T-helper 2 cell treated with Interferon-gamma antibody and Interleukin-4, amounts not matched to agents 5 μg/mL and 100 μg/mL, for 36 hours (primary cell): ENCODE measurements around the gene KIAA1755.

Experiments used
- DNase-seq: peaks from one replicate; pipeline ENCODE4 v3.0.0; 2021; ENCODE audit warnings: low spot score
- H3K27ac Mint-ChIP-seq: one replicate; pipeline ENCODE4 v1.8.0; 2021; ENCODE audit warnings: mild to moderate bottlenecking, mixed read lengths
- H3K27me3 Mint-ChIP-seq: one replicate; pipeline ENCODE4 v1.8.0; 2021; ENCODE audit warnings: low read depth, mixed read lengths
- H3K36me3 Mint-ChIP-seq: one replicate; pipeline ENCODE4 v1.8.0; 2021; ENCODE audit warnings: low read depth, mixed read lengths
- H3K4me1 Mint-ChIP-seq: one replicate; pipeline ENCODE4 v1.8.0; 2021; ENCODE audit warnings: low read depth, mixed read lengths
- H3K4me3 Mint-ChIP-seq: one replicate; pipeline ENCODE4 v1.8.0; 2022; ENCODE audit warnings: mild to moderate bottlenecking, moderate library complexity, mixed read lengths
- H3K9me3 Mint-ChIP-seq: one replicate; pipeline ENCODE4 v1.8.0; 2021; ENCODE audit warnings: mixed read lengths

The KIAA1755 gene

DNA sequence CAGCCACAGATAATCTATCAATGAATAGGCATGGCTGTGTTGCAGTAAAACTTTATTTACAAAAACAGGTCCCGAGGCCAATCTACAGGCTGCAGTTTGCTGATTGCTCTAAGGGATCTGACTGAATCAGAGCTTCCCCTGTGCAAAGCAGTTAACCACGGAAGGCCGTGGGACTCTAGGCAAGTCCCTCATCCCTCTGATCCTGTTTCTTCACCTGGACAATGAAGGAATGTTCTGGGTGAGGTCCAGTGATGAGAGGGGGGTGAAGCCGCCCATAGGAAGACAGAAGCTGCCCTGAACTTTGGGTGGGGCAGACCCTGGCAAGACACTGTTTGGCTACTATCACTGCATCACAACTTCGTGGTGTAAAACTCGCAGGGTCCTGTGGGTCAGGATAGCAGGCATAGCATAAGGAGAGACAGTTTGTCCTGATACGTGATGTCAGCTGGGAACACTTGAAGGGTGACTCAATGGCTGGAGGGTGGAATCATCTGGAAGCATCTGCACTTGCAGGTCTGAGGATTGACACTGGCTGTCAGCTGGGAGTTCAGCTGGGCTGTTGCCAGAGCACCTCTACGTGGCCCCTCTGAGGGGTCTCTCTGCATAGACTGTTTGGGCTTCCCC, 62.2 kb downstream of the KIAA1755 start:
- H3K27me3 Mint-ChIP-seq: no peaks in the 10 kb centered on the region
- H3K36me3 Mint-ChIP-seq: no peaks in the 10 kb centered on the region
- peaks cover 6% of the 10 kb centered on the region for H3K9me3 Mint-ChIP-seq
- DNase-seq: no peak
- no peak overlapping the region for H3K27ac Mint-ChIP-seq
- no peaks in the 10 kb centered on the region for H3K4me1 Mint-ChIP-seq
- no peak overlapping the region for H3K4me3 Mint-ChIP-seq

- no peak for DNase-seq
- no peaks in the 10 kb centered on the region for H3K36me3 Mint-ChIP-seq
- no peaks in the 10 kb centered on the region for H3K4me1 Mint-ChIP-seq
- H3K9me3 Mint-ChIP-seq: peaks cover 6% of the 10 kb centered on the region
- no peaks in the 10 kb centered on the region for H3K27me3 Mint-ChIP-seq
- no peak overlapping the region for H3K27ac Mint-ChIP-seq
- no peak overlapping the region for H3K4me3 Mint-ChIP-seq
Measured at GRCh38 chr20:38197619-38198018, 62.9 kb downstream of the KIAA1755 start.

DNA sequence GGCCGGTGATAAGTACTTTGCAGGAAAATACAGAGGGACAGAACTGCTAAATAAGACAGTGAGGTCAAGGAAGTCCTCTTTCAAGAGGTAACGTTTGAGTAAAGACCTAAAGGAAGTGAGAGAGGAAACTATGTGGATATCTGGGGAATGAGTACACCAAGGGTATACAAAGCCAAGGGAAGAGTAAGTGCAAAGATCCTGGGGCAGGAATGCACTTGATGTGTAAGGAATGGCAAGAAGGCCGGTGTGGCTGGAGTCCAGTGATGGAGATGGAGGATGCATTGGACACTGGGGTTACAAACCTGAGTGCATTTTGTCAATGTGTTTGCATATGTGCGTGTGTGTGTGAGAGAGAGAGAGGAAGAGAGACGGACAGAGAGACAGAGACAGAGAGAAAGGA, 63.3 kb downstream of the KIAA1755 start:
- no peaks in the 10 kb centered on the region for H3K4me1 Mint-ChIP-seq
- DNase-seq: no peak
- H3K36me3 Mint-ChIP-seq: no peaks in the 10 kb centered on the region
- H3K27ac Mint-ChIP-seq: no peak overlapping the region
- peaks cover 6% of the 10 kb centered on the region for H3K9me3 Mint-ChIP-seq
- no peak overlapping the region for H3K4me3 Mint-ChIP-seq
- H3K27me3 Mint-ChIP-seq: no peaks in the 10 kb centered on the region

GRCh38 chr20:38196592-38196991, 63.9 kb downstream of the KIAA1755 start:
- H3K4me3 Mint-ChIP-seq: no peak overlapping the region
- no peak for DNase-seq
- H3K27ac Mint-ChIP-seq: no peak overlapping the region
- H3K27me3 Mint-ChIP-seq: no peaks in the 10 kb centered on the region
- peaks cover 6% of the 10 kb centered on the region for H3K9me3 Mint-ChIP-seq
- H3K4me1 Mint-ChIP-seq: no peaks in the 10 kb centered on the region
- no peaks in the 10 kb centered on the region for H3K36me3 Mint-ChIP-seq

GRCh38 chr20:38196076-38196475, 64.5 kb downstream of the KIAA1755 start:
- Mint-ChIP-seq H3K4me1 (no peaks in the 10 kb centered on the region), H3K9me3 (peaks cover 6% of the 10 kb centered on the region), H3K36me3 (no peaks in the 10 kb centered on the region), H3K27me3 (no peaks in the 10 kb centered on the region), H3K4me3 (no peak overlapping the region), H3K27ac (no peak overlapping the region)
- DNase-seq: no peak

DNA sequence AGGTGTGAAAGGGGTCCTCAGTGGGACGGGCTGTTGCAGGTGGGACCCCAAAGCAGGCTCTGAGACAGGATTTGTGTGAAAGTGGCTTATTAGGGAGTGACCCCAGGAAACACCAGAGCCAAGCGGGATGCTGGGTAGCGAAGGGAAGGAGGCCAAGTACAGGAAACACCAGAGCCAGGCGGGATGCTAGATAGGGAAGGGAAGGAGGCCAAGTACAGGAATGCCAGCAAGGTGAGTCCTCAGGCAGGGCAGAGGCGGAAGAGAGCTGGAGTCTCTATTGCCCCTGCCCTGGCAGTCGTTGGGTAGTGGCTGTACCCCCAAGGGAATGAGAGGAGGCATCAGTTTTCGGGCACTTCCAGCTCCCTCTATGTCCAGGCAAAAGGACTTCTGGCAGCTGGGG, 65.0 kb downstream of the KIAA1755 start:
- no peak overlapping the region for H3K4me3 Mint-ChIP-seq
- no peak overlapping the region for H3K27ac Mint-ChIP-seq
- no peaks in the 10 kb centered on the region for H3K36me3 Mint-ChIP-seq
- H3K4me1 Mint-ChIP-seq: no peaks in the 10 kb centered on the region
- no peak for DNase-seq
- peaks cover 6% of the 10 kb centered on the region for H3K9me3 Mint-ChIP-seq
- no peaks in the 10 kb centered on the region for H3K27me3 Mint-ChIP-seq

DNA sequence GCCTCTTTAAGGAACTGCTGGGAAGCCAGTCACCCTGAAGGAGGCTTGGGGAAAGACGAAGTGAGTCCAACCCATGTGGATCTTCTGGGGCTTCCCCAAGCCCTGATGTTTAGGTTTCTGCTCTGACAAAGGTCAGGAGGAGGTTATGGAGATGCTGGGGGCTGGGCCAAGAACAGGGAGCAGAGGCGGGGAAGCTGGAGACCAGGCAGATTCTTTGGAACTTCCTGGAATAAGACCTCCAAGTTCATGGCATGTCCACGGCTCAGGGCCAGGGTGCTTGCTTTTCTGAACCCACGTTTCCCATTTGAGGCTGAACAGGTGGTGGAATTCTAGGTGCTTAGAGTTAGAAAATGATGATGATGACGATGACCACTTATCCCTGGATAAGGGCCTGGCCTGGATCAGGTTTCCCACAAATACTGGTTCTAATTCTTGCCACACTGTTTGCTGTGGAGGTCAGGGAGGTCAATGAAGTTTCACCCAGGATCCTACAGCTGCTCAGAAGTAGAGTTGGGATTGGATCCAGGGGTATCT, 65.5 kb downstream of the KIAA1755 start:
- no peak overlapping the region for H3K27ac Mint-ChIP-seq

GRCh38 chr20:38193586-38194105, 66.9 kb downstream of the KIAA1755 start:
- no peak overlapping the region for H3K27ac Mint-ChIP-seq
- H3K4me3 Mint-ChIP-seq: no peak overlapping the region
- H3K36me3 Mint-ChIP-seq: no peaks in the 10 kb centered on the region
- DNase-seq: no peak
- peaks cover 6% of the 10 kb centered on the region for H3K9me3 Mint-ChIP-seq
- H3K4me1 Mint-ChIP-seq: no peaks in the 10 kb centered on the region
- H3K27me3 Mint-ChIP-seq: no peaks in the 10 kb centered on the region

More for the DNA sequence above, 65.5 kb downstream of the KIAA1755 start:
- no peak for DNase-seq
- no peaks in the 10 kb centered on the region for H3K4me1 Mint-ChIP-seq
- H3K9me3 Mint-ChIP-seq: peaks cover 6% of the 10 kb centered on the region
- no peaks in the 10 kb centered on the region for H3K27me3 Mint-ChIP-seq
- H3K36me3 Mint-ChIP-seq: no peaks in the 10 kb centered on the region
- H3K4me3 Mint-ChIP-seq: no peak overlapping the region

- no peak overlapping the region for H3K4me3 Mint-ChIP-seq
- H3K9me3 Mint-ChIP-seq: peaks cover 6% of the 10 kb centered on the region
- H3K4me1 Mint-ChIP-seq: no peaks in the 10 kb centered on the region
- no peak overlapping the region for H3K27ac Mint-ChIP-seq
- no peak for DNase-seq
- H3K36me3 Mint-ChIP-seq: no peaks in the 10 kb centered on the region
- peaks cover 2% of the 10 kb centered on the region for H3K27me3 Mint-ChIP-seq
Measured at GRCh38 chr20:38192323-38192885, 68.1 kb downstream of the KIAA1755 start.

GRCh38 chr20:38191654-38192053, 68.9 kb downstream of the KIAA1755 start:
- no peaks in the 10 kb centered on the region for H3K36me3 Mint-ChIP-seq
- DNase-seq: no peak

GRCh38 chr20:38190936-38191371, 69.6 kb downstream of the KIAA1755 start:
- H3K4me1 Mint-ChIP-seq: no peaks in the 10 kb centered on the region
- peaks cover 6% of the 10 kb centered on the region for H3K9me3 Mint-ChIP-seq
- no peak overlapping the region for H3K4me3 Mint-ChIP-seq
- no peak for DNase-seq
- H3K36me3 Mint-ChIP-seq: no peaks in the 10 kb centered on the region
- H3K27ac Mint-ChIP-seq: no peak overlapping the region
- H3K27me3 Mint-ChIP-seq: peaks cover 3% of the 10 kb centered on the region

More at GRCh38 chr20:38191654-38192053, 68.9 kb downstream of the KIAA1755 start:
- Mint-ChIP-seq H3K9me3 (peaks cover 6% of the 10 kb centered on the region), H3K4me1 (no peaks in the 10 kb centered on the region), H3K27ac (no peak overlapping the region), H3K4me3 (no peak overlapping the region), H3K27me3 (peaks cover 2% of the 10 kb centered on the region)

DNA sequence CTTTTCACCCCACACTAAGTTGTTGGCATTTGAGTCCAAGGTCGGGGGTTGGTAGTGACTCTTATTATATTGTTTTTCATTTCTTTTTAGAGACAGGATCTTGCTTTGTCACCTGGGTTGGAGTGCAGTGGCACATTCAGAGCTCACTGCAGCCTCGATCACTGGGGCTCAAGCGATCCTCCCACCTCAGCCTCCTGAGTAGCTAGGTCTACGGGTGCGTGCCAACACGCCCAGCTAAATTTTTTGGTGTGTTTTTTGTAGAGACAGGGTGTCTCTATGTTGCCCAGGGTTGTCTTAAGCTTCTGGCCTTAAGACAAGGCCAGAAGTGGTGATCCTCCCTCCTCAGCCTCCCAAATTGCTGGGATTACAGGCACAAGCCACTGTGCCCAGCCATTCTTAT, 70.4 kb downstream of the KIAA1755 start:
- DNase-seq: no peak
- Mint-ChIP-seq H3K27ac (no peak overlapping the region), H3K27me3 (peaks cover 3% of the 10 kb centered on the region), H3K9me3 (peaks cover 6% of the 10 kb centered on the region), H3K4me3 (no peak overlapping the region), H3K36me3 (no peaks in the 10 kb centered on the region), H3K4me1 (no peaks in the 10 kb centered on the region)

DNA sequence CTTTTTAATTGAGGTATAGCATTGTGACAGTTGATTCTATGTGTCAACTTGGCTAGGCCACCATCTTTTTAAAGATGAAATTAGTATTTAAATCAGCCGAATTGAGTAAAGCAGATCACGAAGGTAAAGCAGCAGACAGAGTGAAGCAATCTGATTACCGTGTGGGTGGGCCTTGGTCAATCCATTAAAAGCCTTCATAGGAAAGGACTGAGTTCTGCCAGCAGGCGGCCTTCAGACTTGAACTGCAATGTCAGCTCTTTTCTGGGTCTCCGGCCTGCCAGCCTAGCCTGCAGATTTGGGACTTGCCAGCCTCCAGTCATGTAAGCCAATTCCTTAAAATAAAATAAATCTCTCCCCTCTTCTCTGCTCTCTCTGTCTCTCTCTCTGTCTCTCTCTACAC, 73.0 kb downstream of the KIAA1755 start:
- Mint-ChIP-seq H3K36me3 (no peaks in the 10 kb centered on the region), H3K27ac (no peak overlapping the region), H3K4me1 (no peaks in the 10 kb centered on the region), H3K27me3 (peaks cover 3% of the 10 kb centered on the region), H3K4me3 (no peak overlapping the region), H3K9me3 (no peaks in the 10 kb centered on the region)
- no peak for DNase-seq

- H3K27me3 Mint-ChIP-seq: peaks cover 6% of the 10 kb centered on the region
- H3K36me3 Mint-ChIP-seq: no peaks in the 10 kb centered on the region
- no peak overlapping the region for H3K27ac Mint-ChIP-seq
- no peaks in the 10 kb centered on the region for H3K9me3 Mint-ChIP-seq
- H3K4me3 Mint-ChIP-seq: no peak overlapping the region
- DNase-seq: no peak
- no peaks in the 10 kb centered on the region for H3K4me1 Mint-ChIP-seq
Measured at GRCh38 chr20:38186788-38187221, 73.7 kb downstream of the KIAA1755 start.
